HCT116 (cell line): ENCODE measurements around the gene ABCC1. TPM values are rescaled to one million over a fixed set of nuclear protein-coding genes. Genes with fewer than 3 reads are reported as not detected.

Experiments
- ATAC-seq: fragments of 200-7000 bp; cut with Tn5 transposase; 2 replicates; pipeline ENCODE4 v1.9.1; 2020; ENCODE audit warnings: mild to moderate bottlenecking, moderate library complexity
- BruUV-seq: library from RNA; stranded (reverse); fragments of 400-500 nt; replicated peaks from 2 replicates; lab custom pipeline; 2021; lab: Mats Ljungman, UMichigan
- CTCF ChIA-PET: fragments of 300-600 bp; sonication (Branson Sonifier 250); formaldehyde crosslinking; loops from one replicate; lab custom pipeline; 2021; ENCODE audit warnings: antibody characterized with exemption; lab: Charles Lee
- POLR2A ChIA-PET: fragments of 300-600, 350-600 bp; sonication (Branson Sonifier 250); formaldehyde crosslinking; loops from one replicate; lab custom pipeline; 2021; ENCODE audit warnings: antibody characterized with exemption; lab: Charles Lee
- RAD21 ChIA-PET, 2 experiments: fragments of 300-600 bp; sonication (Branson Sonifier 250); formaldehyde crosslinking; loops; one replicate each; lab custom pipeline; 2023; ENCODE audit warnings: low total read pairs in 2 of 2; ENCODE audit not compliant: uncharacterized antibody in 2 of 2, unreplicated experiment in 2 of 2, low non-redundant PET in 1 of 2; lab: Charles Lee
- DNase-seq: peaks from one replicate; pipeline ENCODE4 v3.0.0-alpha.2; 2010; ENCODE audit warnings: low read depth, low spot score
- H2AFZ ChIP-seq: fragments of 200-600 bp; shearing (Covaris generic), sonication (generic); 2 replicates; pipeline ENCODE4 v1.6.1; 2017; ENCODE audit warnings: low read depth, mixed run types, mixed read lengths, antibody characterized with exemption, low read length; ENCODE audit not compliant: poor library complexity, severe bottlenecking
- H3K27ac ChIP-seq: 2 replicates; pipeline ENCODE4 v1.5.1; 2012; ENCODE audit warnings: low read depth, low read length
- H3K27me3 ChIP-seq: fragments of 200-600 bp; sonication (generic); 2 replicates; pipeline ENCODE4 v1.6.1; 2016; ENCODE audit warnings: mixed run types, low read length, mixed read lengths; ENCODE audit not compliant: insufficient read depth
- H3K36me3 ChIP-seq, 2 experiments: fragments of 200-500 bp in 1 of 2; fragments of 200-600 bp in 1 of 2; sonication (Bioruptor generic) in 1 of 2; sonication (generic) in 1 of 2; 2 replicates each; pipeline versions ENCODE4 v1.5.1 to v1.6.1; 2014 to 2016; ENCODE audit warnings: low read length in 2 of 2, inconsistent platforms in 1 of 2, mixed read lengths in 1 of 2, mixed run types in 1 of 2; ENCODE audit not compliant: insufficient read depth in 2 of 2, control insufficient read depth in 1 of 2
- H3K4me1 ChIP-seq, 2 experiments: fragments of 200-600 bp in 1 of 2; sonication (generic) in 1 of 2; 2 replicates each; pipeline versions ENCODE4 v1.5.1 to v1.6.1; 2012 to 2017; ENCODE audit warnings: low read length in 2 of 2, inconsistent platforms in 1 of 2, mild to moderate bottlenecking in 1 of 2, mixed read lengths in 1 of 2, mixed run types in 1 of 2, moderate library complexity in 1 of 2; ENCODE audit not compliant: insufficient read depth in 2 of 2, control insufficient read depth in 1 of 2
- H3K4me2 ChIP-seq: fragments of 200-600 bp; sonication (generic); 2 replicates; pipeline ENCODE4 v1.6.1; 2017; ENCODE audit warnings: mixed run types, low read length, mixed read lengths
- H3K4me3 ChIP-seq, 2 experiments: fragments of 200-600 bp in 1 of 2; sonication (generic) in 1 of 2; replicated peaks in 1 of 2; 2 replicates each; pipeline ENCODE4 v1.5.1; 2011 to 2016; ENCODE audit warnings: low read length in 2 of 2, control low read depth in 1 of 2, low read depth in 1 of 2, mild to moderate bottlenecking in 1 of 2, mixed read lengths in 1 of 2, mixed run types in 1 of 2
- H3K79me2 ChIP-seq: fragments of 200-600 bp; sonication (generic); 2 replicates; pipeline ENCODE4 v1.6.1; 2017; ENCODE audit warnings: mild to moderate bottlenecking, mixed run types, low read length, moderate library complexity, mixed read lengths; ENCODE audit not compliant: insufficient read depth
- H3K9ac ChIP-seq: fragments of 200-600 bp; sonication (generic); 2 replicates; pipeline ENCODE4 v1.6.1; 2016; ENCODE audit warnings: low read length, mixed read lengths
- H3K9me2 ChIP-seq: fragments of 200-600 bp; sonication (generic), shearing (Covaris generic); 2 replicates; pipeline ENCODE4 v1.6.1; 2017; ENCODE audit warnings: mixed run types, mild to moderate bottlenecking, moderate library complexity; ENCODE audit not compliant: insufficient read depth
- H3K9me3 ChIP-seq, 2 experiments: fragments of 200-500 bp in 1 of 2; fragments of 200-600 bp in 1 of 2; sonication (Bioruptor generic) in 1 of 2; sonication (generic) in 1 of 2; 2 replicates each; pipeline ENCODE4 v1.6.1; 2014 to 2017; ENCODE audit warnings: low read length in 2 of 2, mixed read lengths in 2 of 2, inconsistent platforms in 1 of 2, low read depth in 1 of 2, mild to moderate bottlenecking in 1 of 2, mixed run types in 1 of 2, moderate library complexity in 1 of 2; ENCODE audit not compliant: control insufficient read depth in 1 of 2, insufficient read depth in 1 of 2
- H4K20me1 ChIP-seq: fragments of 200-600 bp; sonication (generic), shearing (Covaris generic); 2 replicates; pipeline ENCODE4 v1.6.1; 2017; ENCODE audit warnings: mixed run types, mild to moderate bottlenecking, moderate library complexity; ENCODE audit not compliant: insufficient read depth
- EZH2 ChIP-seq: fragments of 200-600 bp; sonication (generic); IDR thresholded peaks from 2 replicates; pipeline ENCODE4 v1.6.1; 2017; ENCODE audit warnings: antibody characterized with exemption, mixed run types
- JUND ChIP-seq: IDR thresholded peaks from 2 replicates; pipeline ENCODE4 v1.6.1; 2012
- POLR2A ChIP-seq: IDR thresholded peaks from 2 replicates; pipeline ENCODE4 v1.7.0; 2011; ENCODE audit warnings: borderline replicate concordance; ENCODE audit not compliant: insufficient read depth, insufficient read length; ENCODE audit errors: extremely low read depth
- RAD21 ChIP-seq: IDR thresholded peaks from 2 replicates; pipeline ENCODE4 v1.6.1; 2012; ENCODE audit warnings: low read depth, mild to moderate bottlenecking
- SIN3A ChIP-seq: IDR thresholded peaks from 2 replicates; pipeline ENCODE4 v1.6.1; 2012; ENCODE audit warnings: low read depth
- SP1 ChIP-seq: IDR thresholded peaks from 2 replicates; pipeline ENCODE4 v1.6.1; 2012; ENCODE audit warnings: low read depth
- TCF7L2 ChIP-seq: IDR thresholded peaks from 2 replicates; pipeline ENCODE4 v1.7.0; 2011; ENCODE audit warnings: borderline replicate concordance, inconsistent platforms; ENCODE audit not compliant: insufficient read depth, insufficient read length; ENCODE audit errors: extremely low read depth
- intact Hi-C: fragments of 100-400 bp; cut with micrococcal nuclease; formaldehyde crosslinking; loops from 2 replicates; pipeline ENCODE4 v1.10.0; 2022
- total RNA-seq: library from RNA; stranded (reverse); gene quantifications from one replicate; pipeline ENCODE4 v1.2.1, GENCODE V29; 2021; ENCODE audit not compliant: unreplicated experiment
- TF ChIP-seq, protein P1 (sequence below): IDR thresholded peaks from 2 replicates; pipeline ENCODE4 v1.6.1; 2011; ENCODE audit warnings: mild to moderate bottlenecking, low read length, moderate library complexity; ENCODE audit not compliant: insufficient replicate concordance; ENCODE audit errors: extremely low read depth
- TF ChIP-seq, protein P2 (sequence below): IDR thresholded peaks from 2 replicates; pipeline ENCODE4 v1.6.1; 2012; ENCODE audit warnings: low read depth
- TF ChIP-seq, protein P3 (sequence below): IDR thresholded peaks from 2 replicates; pipeline ENCODE4 v1.6.1; 2012

ABCC1 gene
- total RNA-seq, 1 experiment from 2014 or later, result 61.9 TPM

DNA sequence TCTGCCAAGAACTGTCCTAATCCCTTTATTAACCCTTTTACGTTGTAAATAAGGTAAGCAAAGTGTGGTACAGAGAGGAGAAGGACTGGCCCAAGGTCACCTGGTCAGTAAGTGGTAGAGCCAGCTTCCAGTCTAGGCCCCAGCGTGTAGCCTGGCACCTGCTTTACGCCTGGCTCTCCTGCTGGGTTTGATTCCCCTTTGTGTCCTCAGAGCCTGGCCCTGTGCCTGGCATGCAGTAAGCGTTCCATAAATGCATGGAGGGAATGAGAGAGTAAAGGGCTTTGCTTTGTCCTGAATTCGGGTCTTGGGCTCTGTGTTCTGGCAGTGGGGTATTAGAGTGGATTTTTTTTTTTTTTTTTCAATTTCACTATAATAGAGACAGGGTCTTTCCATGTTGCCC lies 62.7 kb downstream of the ABCC1 start:
- ChIA-PET CTCF (no interaction called here), POLR2A (no interaction called here), RAD21 (no interaction called here)
- Histone ChIP-seq H4K20me1 (no peaks in the 10 kb centered on the region), H3K9me3 (no peaks in the 10 kb centered on the region), H3K4me2 (no peak overlapping the region), H3K4me3 (no peak overlapping the region), H3K27me3 (no peaks in the 10 kb centered on the region), H3K36me3 (peaks cover 14 to 18% of the 10 kb centered on the region in 2 experiments; a peak in 3 of 4 replicates), H3K9ac (no peak overlapping the region), H3K4me1 (peaks cover 0 to 4% of the 10 kb centered on the region in 2 experiments; a peak in 3 of 4 replicates), H3K27ac (no peak overlapping the region), H3K9me2 (no peaks in the 10 kb centered on the region), H3K79me2 (peaks cover 24% of the 10 kb centered on the region), H2AFZ (no peak overlapping the region)
- DNase-seq (no peak), ATAC-seq (no peak)
- intact Hi-C loops, result no loop called here
- BruUV-seq, result no TSS peak
- TF ChIP-seq, protein P1, sequence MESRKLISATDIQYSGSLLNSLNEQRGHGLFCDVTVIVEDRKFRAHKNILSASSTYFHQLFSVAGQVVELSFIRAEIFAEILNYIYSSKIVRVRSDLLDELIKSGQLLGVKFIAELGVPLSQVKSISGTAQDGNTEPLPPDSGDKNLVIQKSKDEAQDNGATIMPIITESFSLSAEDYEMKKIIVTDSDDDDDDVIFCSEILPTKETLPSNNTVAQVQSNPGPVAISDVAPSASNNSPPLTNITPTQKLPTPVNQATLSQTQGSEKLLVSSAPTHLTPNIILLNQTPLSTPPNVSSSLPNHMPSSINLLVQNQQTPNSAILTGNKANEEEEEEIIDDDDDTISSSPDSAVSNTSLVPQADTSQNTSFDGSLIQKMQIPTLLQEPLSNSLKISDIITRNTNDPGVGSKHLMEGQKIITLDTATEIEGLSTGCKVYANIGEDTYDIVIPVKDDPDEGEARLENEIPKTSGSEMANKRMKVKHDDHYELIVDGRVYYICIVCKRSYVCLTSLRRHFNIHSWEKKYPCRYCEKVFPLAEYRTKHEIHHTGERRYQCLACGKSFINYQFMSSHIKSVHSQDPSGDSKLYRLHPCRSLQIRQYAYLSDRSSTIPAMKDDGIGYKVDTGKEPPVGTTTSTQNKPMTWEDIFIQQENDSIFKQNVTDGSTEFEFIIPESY, result no peak
- TF ChIP-seq, protein P2, sequence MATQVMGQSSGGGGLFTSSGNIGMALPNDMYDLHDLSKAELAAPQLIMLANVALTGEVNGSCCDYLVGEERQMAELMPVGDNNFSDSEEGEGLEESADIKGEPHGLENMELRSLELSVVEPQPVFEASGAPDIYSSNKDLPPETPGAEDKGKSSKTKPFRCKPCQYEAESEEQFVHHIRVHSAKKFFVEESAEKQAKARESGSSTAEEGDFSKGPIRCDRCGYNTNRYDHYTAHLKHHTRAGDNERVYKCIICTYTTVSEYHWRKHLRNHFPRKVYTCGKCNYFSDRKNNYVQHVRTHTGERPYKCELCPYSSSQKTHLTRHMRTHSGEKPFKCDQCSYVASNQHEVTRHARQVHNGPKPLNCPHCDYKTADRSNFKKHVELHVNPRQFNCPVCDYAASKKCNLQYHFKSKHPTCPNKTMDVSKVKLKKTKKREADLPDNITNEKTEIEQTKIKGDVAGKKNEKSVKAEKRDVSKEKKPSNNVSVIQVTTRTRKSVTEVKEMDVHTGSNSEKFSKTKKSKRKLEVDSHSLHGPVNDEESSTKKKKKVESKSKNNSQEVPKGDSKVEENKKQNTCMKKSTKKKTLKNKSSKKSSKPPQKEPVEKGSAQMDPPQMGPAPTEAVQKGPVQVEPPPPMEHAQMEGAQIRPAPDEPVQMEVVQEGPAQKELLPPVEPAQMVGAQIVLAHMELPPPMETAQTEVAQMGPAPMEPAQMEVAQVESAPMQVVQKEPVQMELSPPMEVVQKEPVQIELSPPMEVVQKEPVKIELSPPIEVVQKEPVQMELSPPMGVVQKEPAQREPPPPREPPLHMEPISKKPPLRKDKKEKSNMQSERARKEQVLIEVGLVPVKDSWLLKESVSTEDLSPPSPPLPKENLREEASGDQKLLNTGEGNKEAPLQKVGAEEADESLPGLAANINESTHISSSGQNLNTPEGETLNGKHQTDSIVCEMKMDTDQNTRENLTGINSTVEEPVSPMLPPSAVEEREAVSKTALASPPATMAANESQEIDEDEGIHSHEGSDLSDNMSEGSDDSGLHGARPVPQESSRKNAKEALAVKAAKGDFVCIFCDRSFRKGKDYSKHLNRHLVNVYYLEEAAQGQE, result no peak
- TF ChIP-seq SIN3A, result no peak
- no peak for TF ChIP-seq EZH2
- TF ChIP-seq RAD21, result no peak
- TF ChIP-seq, protein P3, sequence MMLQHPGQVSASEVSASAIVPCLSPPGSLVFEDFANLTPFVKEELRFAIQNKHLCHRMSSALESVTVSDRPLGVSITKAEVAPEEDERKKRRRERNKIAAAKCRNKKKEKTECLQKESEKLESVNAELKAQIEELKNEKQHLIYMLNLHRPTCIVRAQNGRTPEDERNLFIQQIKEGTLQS, result no peak
- no peak for TF ChIP-seq POLR2A
- TF ChIP-seq SP1, result no peak
- no peak for TF ChIP-seq JUND
- no peak for TF ChIP-seq TCF7L2
